MCF 10A (cell line): ENCODE measurements around the gene AGO1. TPM values are rescaled to one million over a fixed set of nuclear protein-coding genes. Genes with fewer than 3 reads are reported as not detected.
A peak's percentile ranks its signal among the peaks of the same experiment; 100 is the strongest.

Experiments
- BruUV-seq: library from RNA; stranded (reverse); fragments of 400-500 nt; replicated peaks from 2 replicates; lab custom pipeline; 2021; lab: Mats Ljungman, UMichigan
- CTCF ChIA-PET: fragments of 300-600 bp; sonication (Branson Sonifier 250); formaldehyde crosslinking; extraction: SDS; loops from one replicate; lab custom pipeline; 2021; ENCODE audit warnings: antibody characterized with exemption, inconsistent platforms; lab: Yijun Ruan, JAX
- POLR2A ChIA-PET: fragments of 300-600, 350-650 bp; sonication (Branson Sonifier 250); formaldehyde crosslinking; extraction: SDS; loops from one replicate; lab custom pipeline; 2020; ENCODE audit warnings: antibody characterized with exemption, inconsistent platforms; lab: Yijun Ruan, JAX
- DNase-seq: peaks from one replicate; pipeline ENCODE4 v3.0.0-alpha.2; 2018; ENCODE audit not compliant: unreplicated experiment
- H3K27ac Mint-ChIP-seq: one replicate; pipeline ENCODE4 v1.8.0; 2022; ENCODE audit warnings: mild to moderate bottlenecking, low read depth, mixed read lengths; ENCODE audit not compliant: unreplicated experiment
- H3K27me3 Mint-ChIP-seq: one replicate; pipeline ENCODE4 v1.8.0; 2022; ENCODE audit warnings: mixed read lengths; ENCODE audit not compliant: insufficient read depth, unreplicated experiment
- H3K36me3 Mint-ChIP-seq: one replicate; pipeline ENCODE4 v1.8.0; 2022; ENCODE audit warnings: mild to moderate bottlenecking, moderate library complexity, mixed read lengths; ENCODE audit not compliant: insufficient read depth, unreplicated experiment
- H3K4me1 Mint-ChIP-seq: one replicate; pipeline ENCODE4 v1.8.0; 2022; ENCODE audit warnings: mixed read lengths; ENCODE audit not compliant: insufficient read depth, unreplicated experiment
- H3K4me3 Mint-ChIP-seq: one replicate; pipeline ENCODE4 v1.8.0; 2022; ENCODE audit warnings: mild to moderate bottlenecking, moderate library complexity, mixed read lengths; ENCODE audit not compliant: unreplicated experiment
- H3K9me3 Mint-ChIP-seq: one replicate; pipeline ENCODE4 v1.8.0; 2022; ENCODE audit warnings: mixed read lengths; ENCODE audit not compliant: unreplicated experiment
- intact Hi-C: fragments of 100-400 bp; cut with micrococcal nuclease; formaldehyde crosslinking; loops from 2 replicates; pipeline ENCODE4 v1.14.1; 2022
- total RNA-seq: library from RNA; stranded (reverse); gene quantifications from 2 replicates; pipeline ENCODE4 v1.2.3, GENCODE V29; 2022
- TF ChIP-seq, protein P1 (sequence below): fragments of 200-600 bp; IDR thresholded peaks from one replicate; pipeline ENCODE4 v1.8.0; 2022; ENCODE audit warnings: antibody characterized with exemption, mild to moderate bottlenecking; ENCODE audit not compliant: unreplicated experiment

Gene AGO1
- total RNA-seq, 1 experiment from 2014 or later, result 13.5 TPM

DNA sequence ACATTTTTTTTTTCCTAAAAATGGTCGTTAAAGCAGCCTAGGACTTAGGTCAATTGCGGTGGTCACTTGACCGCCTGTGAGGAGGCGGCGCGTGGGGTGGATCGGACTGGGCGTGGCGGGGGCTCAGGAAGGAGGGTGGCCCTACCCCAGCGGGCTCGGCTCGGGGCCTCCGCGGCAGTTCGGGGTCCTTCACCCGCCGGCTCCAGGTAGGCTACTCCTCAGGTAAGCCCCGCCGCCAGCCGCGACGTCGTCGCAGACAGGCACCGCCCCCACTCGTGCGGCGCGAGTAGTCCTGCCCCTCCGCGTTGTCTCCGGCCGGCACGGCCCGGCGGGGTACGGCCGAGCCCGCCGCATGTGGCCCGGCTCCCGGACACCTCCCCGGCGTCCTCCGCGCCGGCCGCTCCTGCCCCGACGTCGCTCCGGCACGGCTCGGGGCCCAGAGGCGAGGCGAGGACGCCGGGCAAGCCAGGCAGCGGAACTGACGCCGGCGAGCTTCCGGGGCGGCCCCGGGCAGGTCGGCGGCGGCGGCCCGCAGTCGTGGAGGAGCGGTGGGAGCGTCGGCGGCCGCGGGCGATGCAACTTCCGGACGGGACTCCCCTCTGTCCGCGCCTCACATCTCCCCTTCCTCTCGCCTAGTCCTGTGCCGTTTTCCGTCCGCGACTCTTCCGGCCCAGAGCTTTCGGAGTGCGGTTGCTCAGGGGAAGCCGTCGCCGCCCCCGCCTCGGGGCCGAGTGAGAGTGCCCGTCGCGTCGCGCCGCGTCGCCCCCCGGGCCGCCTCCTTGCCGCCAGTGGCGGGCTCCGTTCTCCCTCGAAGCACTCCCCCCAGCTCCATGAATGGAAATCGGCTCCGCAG, 47.8 kb downstream of the AGO1 start, which contains the start of gene AGO3:
TSS of gene AGO3 (plus strand) at position 513 of the 853 bp plus-strand sequence. CDS start at position 835, 322 bp downstream.
- TF ChIP-seq, protein P1, sequence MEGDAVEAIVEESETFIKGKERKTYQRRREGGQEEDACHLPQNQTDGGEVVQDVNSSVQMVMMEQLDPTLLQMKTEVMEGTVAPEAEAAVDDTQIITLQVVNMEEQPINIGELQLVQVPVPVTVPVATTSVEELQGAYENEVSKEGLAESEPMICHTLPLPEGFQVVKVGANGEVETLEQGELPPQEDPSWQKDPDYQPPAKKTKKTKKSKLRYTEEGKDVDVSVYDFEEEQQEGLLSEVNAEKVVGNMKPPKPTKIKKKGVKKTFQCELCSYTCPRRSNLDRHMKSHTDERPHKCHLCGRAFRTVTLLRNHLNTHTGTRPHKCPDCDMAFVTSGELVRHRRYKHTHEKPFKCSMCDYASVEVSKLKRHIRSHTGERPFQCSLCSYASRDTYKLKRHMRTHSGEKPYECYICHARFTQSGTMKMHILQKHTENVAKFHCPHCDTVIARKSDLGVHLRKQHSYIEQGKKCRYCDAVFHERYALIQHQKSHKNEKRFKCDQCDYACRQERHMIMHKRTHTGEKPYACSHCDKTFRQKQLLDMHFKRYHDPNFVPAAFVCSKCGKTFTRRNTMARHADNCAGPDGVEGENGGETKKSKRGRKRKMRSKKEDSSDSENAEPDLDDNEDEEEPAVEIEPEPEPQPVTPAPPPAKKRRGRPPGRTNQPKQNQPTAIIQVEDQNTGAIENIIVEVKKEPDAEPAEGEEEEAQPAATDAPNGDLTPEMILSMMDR, result no peak
- peaks cover 19% of the 10 kb centered on the region for H3K4me1 Mint-ChIP-seq
- H3K27ac Mint-ChIP-seq, result peak within 1 kb of the TSS; percentile 93
- intact Hi-C loops, result loop anchor here (2.0 kb wide), 2 partner anchors 48 to 158 kb away; partner anchors contain the start of genes ADPRS and AGO1
- peak within 1 kb of the TSS; percentile 82 for H3K4me3 Mint-ChIP-seq
- BruUV-seq, result no TSS peak
- CTCF ChIA-PET, result interaction anchor here (0.7 to 1.3 kb wide), 2 partner anchors 48 to 115 kb away, joined by 3 to 5 read pairs; partner anchors contain the start of gene AGO1
- no peaks in the 10 kb centered on the region for H3K36me3 Mint-ChIP-seq
- H3K27me3 Mint-ChIP-seq, result no peaks in the 10 kb centered on the region
- no peaks in the 10 kb centered on the region for H3K9me3 Mint-ChIP-seq
- DNase-seq, result peak; percentile 85
- POLR2A ChIA-PET, result interaction anchor here (0.6 to 3.7 kb wide), 33 partner anchors 8 to 846 kb away, joined by 3 to 25 read pairs (median 3); partner anchors contain the start of genes AGO1, AGO4, CLSPN and MRPS15

GRCh38 chr1:35931446-35932157, 48.6 kb downstream of the AGO1 start:
- POLR2A ChIA-PET, result interaction anchor here (0.5 to 3.7 kb wide), 31 partner anchors 9 to 847 kb away, joined by 3 to 25 read pairs (median 4); partner anchors contain the start of genes AGO1, AGO4, CLSPN and MAP7D1
- TF ChIP-seq, protein P1, result no peak
- CTCF ChIA-PET, result interaction anchor here (0.7 to 1.3 kb wide), 2 partner anchors 49 to 1041 kb away, joined by 4 to 5 read pairs; partner anchors contain the start of gene AGO1
- intact Hi-C loops, result loop anchor here (2.0 kb wide), 2 partner anchors 49 to 157 kb away; partner anchors contain the start of genes ADPRS and AGO1
- no TSS peak for BruUV-seq
- no peaks in the 10 kb centered on the region for H3K36me3 Mint-ChIP-seq
- DNase-seq, result peak; percentile 47
- H3K9me3 Mint-ChIP-seq, result no peaks in the 10 kb centered on the region
- H3K4me3 Mint-ChIP-seq, result peak overlapping the region; percentile 82
- H3K27ac Mint-ChIP-seq, result peak overlapping the region; percentile 93
- H3K27me3 Mint-ChIP-seq, result no peaks in the 10 kb centered on the region
- H3K4me1 Mint-ChIP-seq, result peaks cover 19% of the 10 kb centered on the region

DNA sequence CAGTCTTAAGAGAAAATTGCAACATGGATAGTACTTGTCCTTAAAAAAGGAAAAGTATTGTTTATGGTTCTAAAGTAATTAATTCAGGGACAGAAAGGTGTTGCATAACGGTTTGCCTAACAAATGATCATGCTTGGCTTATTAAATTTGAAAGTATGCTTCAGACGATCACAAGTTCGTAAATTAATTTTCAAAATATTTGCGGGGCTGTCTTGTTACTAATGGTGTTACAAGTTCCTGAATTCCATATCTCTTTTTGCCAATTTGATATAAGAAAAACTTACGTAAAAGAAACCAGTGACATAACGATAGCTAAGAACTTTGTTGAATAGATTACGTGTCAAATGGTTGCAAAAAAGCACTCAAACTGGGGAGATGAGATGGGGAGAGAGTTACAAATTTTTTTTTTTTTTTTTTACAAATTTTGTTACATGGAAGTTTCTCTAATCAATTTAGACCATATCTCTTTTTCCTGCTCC, 49.2 kb downstream of the AGO1 start:
- no peaks in the 10 kb centered on the region for H3K27me3 Mint-ChIP-seq
- intact Hi-C loops, result no loop called here
- TSS peak; percentile 47 for BruUV-seq

More for the DNA sequence above, 49.2 kb downstream of the AGO1 start:
- POLR2A ChIA-PET, result interaction anchor here (0.5 to 3.7 kb wide), 16 partner anchors 10 to 483 kb away, joined by 3 to 25 read pairs (median 5); partner anchors contain the start of genes AGO1, CLSPN and MAP7D1
- no peak for DNase-seq
- CTCF ChIA-PET, result interaction anchor here (0.7 kb wide), 1 partner anchor 1040 kb away, joined by 4 read pairs; no protein-coding TSS in a partner anchor
- TF ChIP-seq, protein P1, result no peak
- Mint-ChIP-seq H3K36me3 (no peaks in the 10 kb centered on the region), H3K27ac (peak overlapping the region; percentile 93), H3K4me1 (peaks cover 19% of the 10 kb centered on the region), H3K4me3 (peak overlapping the region; percentile 82), H3K9me3 (no peaks in the 10 kb centered on the region)
